NCI-H526 (cell line): ENCODE results near the gene PREX1.
A peak's percentile ranks its signal among the peaks of the same experiment; 100 is the strongest.

Experiments used
- DNase-seq, 2 experiments: peaks; one replicate each; lab custom pipeline; 2025; lab: John Stamatoyannopoulos, UW

The PREX1 gene

GRCh38 chr20:48582673-48582985 lies 245.2 kb downstream of the PREX1 start:
- no peak for DNase-seq

GRCh38 chr20:48581167-48581566 lies 246.6 kb downstream of the PREX1 start:
- no peak for DNase-seq

- no peak for DNase-seq
Measured at GRCh38 chr20:48578397-48579098, 249.3 kb downstream of the PREX1 start.

- no peak for DNase-seq
Measured at GRCh38 chr20:48577557-48577956, 250.2 kb downstream of the PREX1 start.

GRCh38 chr20:48574383-48574782 lies 253.4 kb downstream of the PREX1 start:
- peak in 1 of 2 experiments; percentile 36 for DNase-seq
